ENCODE data around the gene TXNDC5.

Gene TXNDC5

DNA sequence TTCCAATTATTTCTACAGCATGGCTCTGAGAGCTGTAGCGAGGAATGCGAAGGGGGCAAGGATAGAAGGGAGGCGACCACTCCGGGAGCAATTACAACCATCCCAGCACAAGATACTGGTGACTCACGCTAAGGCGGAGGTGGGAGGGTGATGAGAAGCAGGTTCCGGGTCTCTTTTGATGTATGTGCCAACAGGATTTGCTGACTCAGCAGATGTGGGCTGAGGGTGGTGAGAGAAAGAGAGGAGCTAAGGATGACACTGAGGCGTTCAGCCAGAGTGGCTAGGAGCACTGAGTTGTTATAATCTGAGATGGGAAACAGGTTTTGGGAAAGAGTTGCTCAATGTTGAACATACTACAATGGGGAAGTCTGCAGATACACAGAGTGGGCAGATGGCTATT is 9.3 kb upstream of the TXNDC5 start:
- no peak for DNase-seq (ENCODE audit: low read depth in 1 of 2, low spot score in 1 of 2)
- no peak for TF ChIP-seq POLR2AphosphoS5 (IDR thresholded peaks at IDR 0.05; ENCODE audit: low read depth)
- TF ChIP-seq, protein P1, sequence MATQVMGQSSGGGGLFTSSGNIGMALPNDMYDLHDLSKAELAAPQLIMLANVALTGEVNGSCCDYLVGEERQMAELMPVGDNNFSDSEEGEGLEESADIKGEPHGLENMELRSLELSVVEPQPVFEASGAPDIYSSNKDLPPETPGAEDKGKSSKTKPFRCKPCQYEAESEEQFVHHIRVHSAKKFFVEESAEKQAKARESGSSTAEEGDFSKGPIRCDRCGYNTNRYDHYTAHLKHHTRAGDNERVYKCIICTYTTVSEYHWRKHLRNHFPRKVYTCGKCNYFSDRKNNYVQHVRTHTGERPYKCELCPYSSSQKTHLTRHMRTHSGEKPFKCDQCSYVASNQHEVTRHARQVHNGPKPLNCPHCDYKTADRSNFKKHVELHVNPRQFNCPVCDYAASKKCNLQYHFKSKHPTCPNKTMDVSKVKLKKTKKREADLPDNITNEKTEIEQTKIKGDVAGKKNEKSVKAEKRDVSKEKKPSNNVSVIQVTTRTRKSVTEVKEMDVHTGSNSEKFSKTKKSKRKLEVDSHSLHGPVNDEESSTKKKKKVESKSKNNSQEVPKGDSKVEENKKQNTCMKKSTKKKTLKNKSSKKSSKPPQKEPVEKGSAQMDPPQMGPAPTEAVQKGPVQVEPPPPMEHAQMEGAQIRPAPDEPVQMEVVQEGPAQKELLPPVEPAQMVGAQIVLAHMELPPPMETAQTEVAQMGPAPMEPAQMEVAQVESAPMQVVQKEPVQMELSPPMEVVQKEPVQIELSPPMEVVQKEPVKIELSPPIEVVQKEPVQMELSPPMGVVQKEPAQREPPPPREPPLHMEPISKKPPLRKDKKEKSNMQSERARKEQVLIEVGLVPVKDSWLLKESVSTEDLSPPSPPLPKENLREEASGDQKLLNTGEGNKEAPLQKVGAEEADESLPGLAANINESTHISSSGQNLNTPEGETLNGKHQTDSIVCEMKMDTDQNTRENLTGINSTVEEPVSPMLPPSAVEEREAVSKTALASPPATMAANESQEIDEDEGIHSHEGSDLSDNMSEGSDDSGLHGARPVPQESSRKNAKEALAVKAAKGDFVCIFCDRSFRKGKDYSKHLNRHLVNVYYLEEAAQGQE (IDR thresholded peaks at IDR 0.05; ENCODE audit: insufficient replicate concordance, low read depth) = no peak
- TF ChIP-seq GABPA (IDR thresholded peaks at IDR 0.05; ENCODE audit: low read depth) = no peak
- TF ChIP-seq SPI1 (IDR thresholded peaks at IDR 0.05; ENCODE audit: borderline replicate concordance, low read depth) = no peak
- TF ChIP-seq, protein P2, sequence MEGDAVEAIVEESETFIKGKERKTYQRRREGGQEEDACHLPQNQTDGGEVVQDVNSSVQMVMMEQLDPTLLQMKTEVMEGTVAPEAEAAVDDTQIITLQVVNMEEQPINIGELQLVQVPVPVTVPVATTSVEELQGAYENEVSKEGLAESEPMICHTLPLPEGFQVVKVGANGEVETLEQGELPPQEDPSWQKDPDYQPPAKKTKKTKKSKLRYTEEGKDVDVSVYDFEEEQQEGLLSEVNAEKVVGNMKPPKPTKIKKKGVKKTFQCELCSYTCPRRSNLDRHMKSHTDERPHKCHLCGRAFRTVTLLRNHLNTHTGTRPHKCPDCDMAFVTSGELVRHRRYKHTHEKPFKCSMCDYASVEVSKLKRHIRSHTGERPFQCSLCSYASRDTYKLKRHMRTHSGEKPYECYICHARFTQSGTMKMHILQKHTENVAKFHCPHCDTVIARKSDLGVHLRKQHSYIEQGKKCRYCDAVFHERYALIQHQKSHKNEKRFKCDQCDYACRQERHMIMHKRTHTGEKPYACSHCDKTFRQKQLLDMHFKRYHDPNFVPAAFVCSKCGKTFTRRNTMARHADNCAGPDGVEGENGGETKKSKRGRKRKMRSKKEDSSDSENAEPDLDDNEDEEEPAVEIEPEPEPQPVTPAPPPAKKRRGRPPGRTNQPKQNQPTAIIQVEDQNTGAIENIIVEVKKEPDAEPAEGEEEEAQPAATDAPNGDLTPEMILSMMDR (IDR thresholded peaks at IDR 0.05; ENCODE audit: insufficient read depth, low read length) = no peak
- no peaks in the 10 kb centered on the region for H3K27me3 ChIP-seq (ENCODE audit: insufficient read depth, poor library complexity, severe bottlenecking)
- no peak overlapping the region for H3K27ac ChIP-seq (replicated peaks)
- H3K4me3 ChIP-seq (replicated peaks; ENCODE audit: insufficient read depth, low read length) = no peak overlapping the region

DNA sequence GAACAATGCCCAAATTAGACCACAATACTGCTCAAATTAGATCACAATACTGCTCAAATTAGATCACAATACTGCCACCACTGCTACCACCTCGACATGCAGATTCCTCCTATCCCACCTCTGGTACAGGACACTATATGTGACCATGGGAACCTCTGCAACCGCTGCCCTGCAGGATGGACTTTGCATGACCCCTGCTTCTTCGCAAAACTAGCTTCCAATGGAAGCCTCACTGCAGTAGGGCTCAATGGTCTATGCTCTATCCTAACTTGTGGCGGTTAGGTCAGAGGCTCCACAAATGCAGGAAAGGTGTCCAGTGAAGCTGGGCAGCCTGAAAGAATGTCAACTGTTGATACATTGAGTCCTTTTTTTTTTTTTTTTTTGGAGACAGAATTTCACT is 7.8 kb upstream of the TXNDC5 start:
- Histone ChIP-seq H3K4me3 (replicated peaks; ENCODE audit: insufficient read depth, low read length) (no peak overlapping the region), H3K27ac (replicated peaks) (no peak overlapping the region), H3K27me3 (ENCODE audit: insufficient read depth, poor library complexity, severe bottlenecking) (no peaks in the 10 kb centered on the region)
- TF ChIP-seq, protein P1 (IDR thresholded peaks at IDR 0.05; ENCODE audit: insufficient replicate concordance, low read depth) = no peak
- no peak for TF ChIP-seq SPI1 (IDR thresholded peaks at IDR 0.05; ENCODE audit: borderline replicate concordance, low read depth)
- TF ChIP-seq, protein P2 (IDR thresholded peaks at IDR 0.05; ENCODE audit: insufficient read depth, low read length) = no peak
- TF ChIP-seq POLR2AphosphoS5 (IDR thresholded peaks at IDR 0.05; ENCODE audit: low read depth) = no peak
- TF ChIP-seq GABPA (IDR thresholded peaks at IDR 0.05; ENCODE audit: low read depth) = no peak
- no peak for DNase-seq (ENCODE audit: low read depth in 1 of 2, low spot score in 1 of 2)

DNA sequence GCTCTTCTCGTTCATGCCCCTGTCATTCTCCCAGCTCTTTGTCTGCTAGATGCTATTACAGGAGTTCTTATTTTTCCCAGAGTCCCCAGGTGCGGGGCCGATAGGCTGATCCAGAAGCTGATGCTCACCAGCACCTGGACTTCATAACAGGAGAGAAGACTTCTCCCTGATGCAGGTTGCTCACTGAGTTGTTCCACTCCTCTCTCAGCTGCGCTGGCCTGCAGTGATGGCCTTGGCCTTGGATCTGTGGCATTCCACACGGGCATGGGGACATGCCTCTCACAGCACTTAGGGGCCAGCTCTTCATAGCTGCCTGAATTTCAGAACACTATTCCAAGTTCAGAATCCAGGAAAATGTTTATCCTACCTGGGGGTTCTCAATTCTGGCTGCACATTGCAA is 7.1 kb upstream of the TXNDC5 start:
- Histone ChIP-seq H3K27me3 (ENCODE audit: insufficient read depth, poor library complexity, severe bottlenecking) (no peaks in the 10 kb centered on the region), H3K27ac (replicated peaks) (no peak overlapping the region), H3K4me3 (replicated peaks; ENCODE audit: insufficient read depth, low read length) (no peak overlapping the region)
- no peak for DNase-seq (ENCODE audit: low read depth in 1 of 2, low spot score in 1 of 2)
- TF ChIP-seq, protein P2 (IDR thresholded peaks at IDR 0.05; ENCODE audit: insufficient read depth, low read length) = no peak
- TF ChIP-seq POLR2AphosphoS5 (IDR thresholded peaks at IDR 0.05; ENCODE audit: low read depth) (no peak), SPI1 (IDR thresholded peaks at IDR 0.05; ENCODE audit: borderline replicate concordance, low read depth) (no peak), GABPA (IDR thresholded peaks at IDR 0.05; ENCODE audit: low read depth) (no peak)
- TF ChIP-seq, protein P1 (IDR thresholded peaks at IDR 0.05; ENCODE audit: insufficient replicate concordance, low read depth) = no peak

Data from HL-60 (cell line).